ENCODE data around the gene ZNF566.
A peak's percentile ranks its signal among the peaks of the same experiment; 100 is the strongest.

The ZNF566 gene

DNA sequence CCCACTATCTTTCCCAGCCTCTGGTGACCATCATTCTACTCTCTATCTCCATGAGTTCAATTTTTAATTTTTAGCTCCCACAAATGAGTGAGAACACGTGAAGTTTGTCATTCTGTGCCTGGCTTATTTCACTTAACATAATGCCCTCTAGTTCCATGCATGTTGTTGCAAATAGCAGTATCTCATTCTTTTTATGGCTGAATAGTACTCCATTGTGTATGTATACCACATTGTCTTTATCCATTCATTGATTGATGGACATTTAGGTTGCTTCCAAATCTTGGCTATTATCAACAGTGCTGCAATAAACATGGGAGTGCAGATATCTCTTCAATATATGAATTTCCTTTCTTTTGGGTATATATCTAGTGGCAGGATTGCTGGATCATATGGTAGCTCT, 48.0 kb downstream of the ZNF566 start:
- DNase-seq = no peak

DNA sequence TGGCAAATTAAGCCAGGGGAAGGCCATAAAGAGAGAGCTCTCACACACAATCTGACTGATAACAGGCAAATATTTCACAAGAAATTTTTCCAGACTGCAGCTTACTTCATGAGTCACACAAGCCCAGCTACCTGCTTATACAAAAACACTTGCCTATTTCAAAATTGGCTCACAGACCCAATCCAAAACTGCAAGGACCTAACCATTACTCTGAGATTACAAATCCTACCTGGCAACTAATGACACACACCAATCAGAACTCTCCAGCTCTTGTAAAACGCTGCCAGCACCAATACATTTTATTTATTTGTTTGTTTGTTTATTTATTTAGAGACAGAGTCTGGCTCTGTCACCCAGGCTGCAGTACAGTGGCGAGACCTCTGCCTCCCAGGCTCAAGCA, 52.8 kb downstream of the ZNF566 start:
- peak; percentile 8 for DNase-seq

DNA sequence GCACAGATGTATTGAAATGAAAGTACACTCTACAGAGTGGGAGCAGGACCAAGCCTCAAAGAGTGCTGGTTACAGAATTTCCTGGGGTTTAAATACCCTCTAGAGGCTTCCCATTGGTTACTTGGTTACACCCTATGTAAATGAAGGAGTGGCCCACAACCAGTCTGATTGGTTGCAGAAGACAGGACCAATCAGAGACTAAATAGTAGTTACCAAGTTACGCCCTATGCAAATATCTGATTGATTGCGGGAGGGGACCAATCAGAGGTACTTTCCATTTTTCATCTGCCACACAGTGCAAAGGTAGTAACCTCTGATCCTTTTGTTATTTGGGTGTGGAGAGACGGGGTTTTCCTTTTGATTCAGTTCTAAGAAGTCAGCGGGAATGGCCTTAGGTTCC, 65.4 kb downstream of the ZNF566 start:
- DNase-seq = no peak

DNA sequence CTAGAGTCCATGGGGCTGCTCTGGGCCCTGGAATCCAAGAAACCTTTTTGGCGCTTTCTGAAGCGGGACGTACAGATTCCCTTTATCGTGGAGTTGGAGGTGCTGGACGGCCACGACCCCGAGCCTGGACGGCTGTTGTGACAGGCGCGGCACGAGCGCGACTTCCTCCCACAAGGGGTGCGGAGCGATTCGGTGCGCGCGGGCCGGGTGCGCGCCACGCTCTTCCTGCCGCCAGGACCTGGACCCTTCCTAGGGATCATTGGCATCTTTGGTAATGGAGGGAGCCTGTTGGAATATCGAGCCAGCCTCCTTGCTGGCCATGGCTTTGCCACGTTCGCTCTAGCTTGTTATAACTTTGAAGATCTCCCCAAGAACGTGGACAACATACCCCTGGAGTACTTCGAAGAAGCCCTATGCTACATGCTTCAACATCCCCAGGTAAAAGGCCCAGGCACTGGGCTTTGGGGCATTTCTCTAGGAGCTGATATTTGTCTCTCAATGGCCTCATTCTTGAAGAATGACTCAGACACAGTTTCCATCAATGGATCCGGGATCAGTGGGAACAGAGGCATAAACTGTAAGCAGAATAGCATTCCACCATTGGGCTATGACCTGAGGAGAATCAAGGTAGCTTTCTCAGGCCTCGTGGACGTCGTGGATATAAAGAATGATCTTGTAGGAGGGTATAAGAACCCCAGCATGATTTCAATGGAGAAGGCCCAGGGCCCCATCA, 67.4 kb downstream of the ZNF566 start:
- DNase-seq = peak; percentile 25

DNA sequence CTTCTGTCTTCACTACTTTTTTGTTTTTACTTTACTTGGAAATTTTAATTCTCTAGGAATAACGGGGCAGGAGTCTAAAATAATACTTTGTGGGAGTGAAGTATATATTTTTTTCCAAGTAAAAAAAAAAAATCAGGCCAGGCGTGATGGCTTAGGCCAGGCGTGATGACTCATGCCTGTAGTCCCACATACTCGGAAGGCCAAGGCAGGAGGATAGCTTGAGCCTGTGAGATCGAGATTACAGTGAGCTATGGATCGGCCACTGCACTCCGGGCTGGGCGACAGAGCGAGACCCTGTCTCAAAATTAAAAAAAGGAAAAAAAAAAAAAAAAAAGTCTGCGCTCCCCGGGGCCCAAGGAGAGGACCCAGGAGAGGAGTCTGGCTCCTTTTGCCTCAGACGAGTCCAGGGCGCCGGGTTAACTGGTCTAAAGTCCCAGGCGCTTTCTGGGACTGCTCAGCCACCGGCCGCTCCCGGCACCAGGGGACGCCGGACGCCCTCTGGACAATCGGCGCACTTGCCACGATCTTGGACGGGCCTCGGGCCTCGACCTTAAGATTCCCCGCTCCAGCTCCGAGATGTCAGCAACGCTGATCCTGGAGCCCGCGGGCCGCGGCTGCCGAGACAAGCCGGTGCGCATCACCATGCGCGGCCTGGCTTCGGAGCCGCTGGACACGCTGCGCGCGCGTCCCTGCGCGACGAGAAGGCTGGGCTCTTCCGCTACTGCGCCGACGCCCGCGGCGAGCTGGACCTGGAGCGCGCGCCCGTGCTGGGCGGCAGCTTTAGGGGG, 68.2 kb downstream of the ZNF566 start:
- peak; percentile 45 for DNase-seq

DNA sequence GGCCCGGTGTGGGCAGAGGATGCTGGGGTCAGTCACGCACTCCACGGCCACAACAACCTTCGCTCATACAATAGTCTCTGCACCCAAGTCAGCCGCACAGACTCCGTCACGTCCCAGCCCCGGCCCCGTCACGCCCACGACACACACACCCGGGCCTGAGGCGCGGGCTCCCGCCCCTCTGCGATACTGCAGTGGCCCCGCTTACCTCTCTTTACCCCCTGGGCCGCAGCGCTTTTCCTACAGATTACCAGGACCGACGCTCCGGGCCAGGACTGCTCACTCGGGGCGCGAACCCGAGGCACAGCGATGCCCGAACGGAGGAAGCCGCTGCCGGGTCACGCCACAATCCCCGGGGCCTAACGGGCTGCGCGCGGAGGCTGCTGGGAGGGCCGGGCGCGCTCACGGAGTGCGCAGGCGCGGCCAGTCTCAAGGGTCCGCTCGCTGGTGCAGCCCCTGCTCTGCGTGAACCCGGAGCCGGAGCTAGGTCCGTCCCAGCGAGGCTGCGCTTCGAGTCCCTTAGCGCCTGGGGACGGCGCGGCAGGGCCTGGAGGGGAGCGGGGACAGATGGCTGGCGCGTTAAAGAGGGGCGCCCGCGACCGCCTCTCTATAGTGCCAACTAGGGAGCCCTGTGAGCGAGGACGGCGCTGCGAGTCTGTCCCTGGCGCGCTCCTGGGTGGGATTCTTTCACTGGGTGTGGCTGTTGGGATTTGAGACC, 70.9 kb downstream of the ZNF566 start, which contains the start of gene ZFP82:
TSS of gene ZFP82 (minus strand) at position 358 of the 715 bp plus-strand sequence. CDS start 8,855 bp downstream, outside the sequence.
- peak; percentile 82 for DNase-seq

DNA sequence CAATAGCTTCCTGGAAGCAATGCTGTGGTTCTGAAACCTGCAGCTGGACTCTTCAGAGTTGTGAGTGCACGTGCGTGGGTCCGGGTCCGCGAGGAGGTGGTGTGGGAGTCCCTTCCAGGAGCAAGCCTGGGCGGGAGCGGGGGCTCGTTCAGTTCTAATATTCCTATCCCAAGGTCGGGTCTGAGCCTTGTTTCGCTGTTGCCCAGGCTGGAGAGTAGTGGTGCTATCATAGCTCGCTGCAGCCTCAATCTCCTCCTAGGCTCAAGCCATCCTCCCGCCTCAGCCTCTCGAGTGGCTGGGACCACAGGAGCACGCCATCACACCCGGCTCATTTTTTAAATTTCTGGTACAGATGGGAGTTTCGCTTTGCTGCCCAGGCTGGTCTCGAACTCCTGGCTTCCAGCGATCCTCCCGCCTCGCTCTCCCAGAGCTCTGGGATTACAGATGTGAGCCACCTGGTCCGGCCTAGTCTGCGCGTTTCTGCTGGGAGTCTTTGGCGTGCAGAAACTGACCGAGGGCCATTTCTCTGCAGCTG, 71.5 kb downstream of the ZNF566 start:
- DNase-seq = no peak

DNA sequence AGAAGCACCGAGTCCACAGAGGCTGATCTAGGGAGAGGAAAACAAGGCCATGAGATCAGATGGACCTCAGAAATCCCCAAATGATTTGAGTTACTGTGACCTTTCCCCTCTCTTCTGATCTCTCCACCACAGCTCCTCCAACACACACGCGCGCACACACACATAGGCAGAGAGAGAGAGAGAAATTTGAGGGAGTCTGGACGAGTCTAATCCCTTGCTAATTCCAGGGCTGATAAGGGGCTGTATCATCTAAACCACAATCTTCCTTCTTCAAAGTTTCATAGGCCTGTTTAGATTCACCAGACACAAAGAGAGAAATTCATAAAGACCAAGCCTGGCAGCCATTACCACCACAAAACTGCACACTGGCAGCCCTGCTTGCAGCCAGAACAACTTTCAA, 79.5 kb downstream of the ZNF566 start:
- DNase-seq = no peak

DNA sequence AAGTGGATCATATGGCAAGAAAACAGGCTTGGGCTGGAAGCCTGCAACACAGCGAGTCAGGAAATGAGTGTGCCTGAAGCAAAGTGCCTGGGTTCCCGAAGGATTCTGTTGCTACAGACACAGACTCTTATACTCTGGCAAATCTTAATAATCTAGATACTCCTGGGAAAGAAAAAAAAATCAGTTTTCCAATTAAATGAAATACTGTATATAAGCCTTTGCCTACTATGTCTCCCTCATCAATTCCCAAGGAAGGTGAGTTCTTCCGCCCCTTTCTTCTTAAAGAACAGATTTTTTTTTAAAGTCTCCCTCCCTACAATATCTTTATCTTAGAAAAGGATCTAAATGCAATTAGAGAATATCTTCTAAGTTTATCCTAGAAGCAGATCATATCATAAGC, 81.3 kb downstream of the ZNF566 start:
- DNase-seq = no peak

DNA sequence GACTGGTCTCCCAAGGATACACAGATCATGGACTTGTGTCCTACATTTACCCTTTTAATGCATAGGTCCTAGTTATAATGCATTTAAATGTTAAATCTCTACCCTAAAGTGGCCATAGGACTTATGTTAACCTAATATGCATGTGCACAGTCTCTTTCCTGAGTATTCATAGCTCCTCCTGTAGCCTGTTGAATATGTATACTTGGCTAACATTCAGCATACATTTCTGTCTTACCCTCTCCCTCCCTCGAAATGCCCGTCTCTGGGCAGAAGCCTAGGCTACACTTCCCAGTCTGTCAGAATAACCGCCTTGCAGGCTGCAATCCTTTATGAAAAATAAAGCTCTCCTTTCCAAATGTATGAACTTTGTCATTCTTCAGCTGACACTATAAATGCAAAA, 84.9 kb downstream of the ZNF566 start:
- no peak for DNase-seq

DNA sequence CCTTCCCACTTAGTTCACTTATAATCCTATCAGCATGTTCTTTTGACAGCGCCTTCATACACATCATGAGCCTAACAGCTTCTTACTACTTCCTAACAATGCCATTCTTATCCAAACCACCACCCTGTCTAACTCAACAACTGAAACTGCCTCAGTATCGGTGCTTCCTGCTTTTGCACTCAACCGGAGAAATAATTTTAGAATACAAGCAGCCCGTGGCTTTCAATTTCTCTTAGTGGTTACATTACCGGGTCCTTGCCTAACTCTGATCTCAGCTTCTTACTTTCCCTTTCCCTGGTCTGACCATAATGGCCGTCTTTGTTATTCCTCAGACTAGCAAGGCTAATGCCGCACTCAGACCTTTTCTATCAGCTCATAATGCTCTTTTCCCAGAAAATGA, 87.9 kb downstream of the ZNF566 start:
- DNase-seq = no peak

DNA sequence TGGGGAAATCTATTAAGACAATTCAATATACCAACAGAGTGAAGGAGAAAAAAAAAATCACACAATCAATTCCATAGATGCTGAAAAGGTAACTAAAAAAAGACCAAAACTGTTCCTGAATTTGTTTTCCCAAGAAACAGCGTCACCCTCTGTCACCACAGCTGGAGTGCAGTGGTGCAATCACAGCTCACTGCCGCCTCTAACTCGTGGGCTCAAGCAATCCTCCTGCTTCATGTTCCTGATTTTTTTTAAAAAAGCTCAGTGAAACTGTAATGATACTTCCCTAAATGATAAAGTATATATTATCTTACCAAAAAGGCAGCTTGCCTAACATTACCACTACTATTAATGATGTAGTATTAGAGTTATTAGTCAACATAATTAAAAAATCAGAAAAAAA, 90.8 kb downstream of the ZNF566 start:
- DNase-seq = no peak
